Heart left ventricle (tissue), 16 donors: ENCODE data around the gene ARHGAP24. TPM values are rescaled to one million over a fixed set of nuclear protein-coding genes. Genes with fewer than 3 reads are reported as not detected.

ENCODE experiments used
- ATAC-seq, 4 donors: fragments of 200-7000 bp; cut with Tn5 transposase; one replicate each; pipeline ENCODE4 v1.9.1; 2020 to 2022; ENCODE audit warnings: moderate library complexity in 4 of 4, mild to moderate bottlenecking in 3 of 4, moderate number of reproducible peaks in 1 of 4
- DNase-seq, 5 donors: peaks; one replicate each; pipeline ENCODE4 v3.0.0-alpha.2; 2020
- H3K27ac ChIP-seq, 12 donors: fragments of 200-600 bp; sonication (generic) in 4 of 12; one replicate each; pipeline versions ENCODE4 v1.5.0 to v1.8.0; 2016 to 2022; ENCODE audit warnings: mild to moderate bottlenecking in 2 of 12
- H3K27me3 ChIP-seq, 9 donors: fragments of 200-600 bp; sonication (generic) in 2 of 9; one replicate each; pipeline versions ENCODE4 v1.5.1 to v1.8.0; 2016 to 2022; ENCODE audit warnings: mild to moderate bottlenecking in 3 of 9
- H3K36me3 ChIP-seq, 9 donors: fragments of 200-600 bp; sonication (generic) in 2 of 9; one replicate each; pipeline versions ENCODE4 v1.5.0 to v1.8.0; 2018 to 2022; ENCODE audit warnings: mild to moderate bottlenecking in 2 of 9
- H3K4me1 ChIP-seq, 12 donors: fragments of 200-600 bp; sonication (generic) in 4 of 12; one replicate each; pipeline versions ENCODE4 v1.5.0 to v1.8.0; 2016 to 2022; ENCODE audit warnings: mild to moderate bottlenecking in 3 of 12
- H3K4me3 ChIP-seq, 12 donors: fragments of 200-600 bp; sonication (generic) in 4 of 12; one replicate each; pipeline versions ENCODE4 v1.5.0 to v1.8.0; 2017 to 2022; ENCODE audit warnings: mild to moderate bottlenecking in 9 of 12, moderate library complexity in 4 of 12
- H3K9me3 ChIP-seq, 12 donors: fragments of 200-600 bp; sonication (generic) in 4 of 12; one replicate each; pipeline versions ENCODE4 v1.5.0 to v1.8.0; 2016 to 2022; ENCODE audit warnings: mild to moderate bottlenecking in 1 of 12
- CTCF ChIP-seq, 12 donors: fragments of 200-600 bp; sonication (generic) in 4 of 12; IDR thresholded peaks; one replicate each; pipeline versions ENCODE4 v1.5.0 to v1.8.0; 2018 to 2022; ENCODE audit warnings: antibody characterized with exemption in 12 of 12, mild to moderate bottlenecking in 5 of 12
- POLR2A ChIP-seq, 2 donors: fragments of 450-650 bp; IDR thresholded peaks; one replicate each; pipeline ENCODE4 v1.6.1; 2017; ENCODE audit warnings: antibody characterized with exemption in 2 of 2, mild to moderate bottlenecking in 2 of 2, moderate library complexity in 2 of 2
- WGBS, 4 donors: extraction: QIAGEN DNeasy Blood & Tissue Kit in 2 of 4; methylation state at CpG; one replicate each; pipeline versions ENCODE4 v1.1.5 to v1.1.7; 2013 to 2018; 5-methylcytosine and 5-hydroxymethylcytosine counted together
- intact Hi-C, 10 donors: fragments of 100-400 bp; cut with DNase I; formaldehyde crosslinking; loops; one replicate each; pipeline versions ENCODE4 v1.11.1 to v1.14.2; 2022
- polyA plus RNA-seq, 2 donors: library from polyadenylated mRNA; stranded (reverse); fragments of 200-250 nt; gene quantifications; one replicate each; pipeline ENCODE4 v1.2.3, GENCODE V29; 2013
- total RNA-seq, 9 donors: library from RNA; depleted of rRNA in 2 of 9; stranded (reverse); fragments of >200 nt in 2 of 9; fragmentation: NEBNext Ultra II Directional in 3 of 9; extraction: Animal tissue kit (Norgen Biotek cat#: 25700) in 3 of 9; gene quantifications; one replicate each; pipeline versions ENCODE4 v1.1.0 to v1.2.4, GENCODE V29; 2016 to 2023
- donor health status: ischemic (EF 13 %, LVEDD 7.1; RV severe dilation, severe dysfunction).
- donor health status: healthy with polysubstance abuse.
- donor health status: DM: no; HTN: yes; CAD: no.
- donor health status: DM: no; HTN: no; CAD: no.
- donor health status: ischemic (EF 25% LVEDD 6.9; RV normal size, moderate dysfunction).
- donor health status: ischemic (EF 25% LVEDD 5.7; RV mildly dilated, moderate dysfunction).
- donor health status: healthy.
- donor health status: DM: yes; HTN: yes; CAD: no.
- donor health status: ischemic (EF 35%, LVEDD 5.7; RV mildly dilated, moderate dysfunction).
- donor health status: nonischemic (EF 11% LVEDD 7.7; RV severe dilation, severe dysfunction).
- donor health status: DM: yes; HTN: yes; CAD: no.
- donor health status: PGD.
- donor health status: ischemic (EF 29% LVEDD 5.4; RV normal size, mild dysfunction).
- donor health status: nonischemic (EF 23%, LVEDD 6.1; RV moderate dilation, normal function).

The ARHGAP24 gene
- total and polyA plus RNA-seq, 11 donors: 4.5 to 36.9 (median 18.9) TPM

DNA sequence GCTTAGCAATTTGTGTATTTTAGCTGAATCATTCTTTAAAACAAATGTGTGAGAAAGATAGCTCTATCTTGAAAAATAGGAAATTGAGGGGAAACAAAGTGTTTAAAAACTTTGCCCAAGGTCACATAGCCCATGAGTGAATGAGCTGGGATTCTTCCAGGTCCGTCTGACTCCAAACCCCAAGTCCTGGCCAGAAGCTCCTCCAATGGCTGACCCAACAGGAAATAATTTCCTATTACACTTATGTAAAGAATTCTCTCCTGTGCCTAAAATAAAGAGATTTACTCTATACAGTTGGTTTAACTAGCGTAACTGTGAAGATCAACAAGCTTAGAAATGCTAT lies 287.6 kb downstream of the ARHGAP24 start:
- Histone ChIP-seq H3K27ac (peak overlapping the region in 11 of 12 donors; percentile 22 to 61 (median 36)), H3K27me3 (no peaks in the 10 kb centered on the region), H3K36me3 (no peaks in the 10 kb centered on the region), H3K4me3 (peak overlapping the region in 1 of 12 donors; percentile 3), H3K4me1 (peaks cover 0 to 37% (median 20%) of the 10 kb centered on the region in 12 donors), H3K9me3 (no peaks in the 10 kb centered on the region)
- TF ChIP-seq CTCF (IDR thresholded peaks at IDR 0.05) (no peak), POLR2A (IDR thresholded peaks at IDR 0.05) (no peak)
- 30 to 48% (median 34%) methylated on average over 2 of the region's 2 CpGs for WGBS, 4 donors
- intact Hi-C loops: loop anchor here in 2 of 10 donors (5.0 kb wide), 2 partner anchors 205 to 280 kb away; no protein-coding TSS in a partner anchor
- DNase-seq (peak in 1 of 5 donors; percentile 31), ATAC-seq (peak in 2 of 4 donors; percentile 69 to 72)

DNA sequence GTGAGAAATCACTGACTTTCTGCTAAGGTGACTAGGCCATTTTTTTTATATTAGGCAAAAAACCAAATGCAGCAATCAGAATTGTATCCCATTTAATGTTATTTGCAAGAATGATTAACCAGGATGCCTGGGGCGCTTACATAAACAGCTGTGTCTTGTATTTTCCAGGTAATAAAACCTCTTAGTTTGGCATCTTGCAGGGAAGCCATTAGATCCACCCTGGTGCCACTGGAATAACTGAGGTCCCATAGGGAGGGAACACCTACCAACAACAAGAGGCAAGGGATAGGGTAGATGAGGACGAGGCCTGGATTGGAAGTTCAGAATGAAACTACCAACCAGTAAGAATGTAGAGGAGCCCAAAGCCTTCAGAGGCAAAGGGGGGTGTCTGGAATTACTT lies 288.3 kb downstream of the ARHGAP24 start:
- Histone ChIP-seq H3K4me1 (peaks cover 0 to 37% (median 20%) of the 10 kb centered on the region in 12 donors), H3K27me3 (no peaks in the 10 kb centered on the region), H3K4me3 (no peak overlapping the region), H3K36me3 (no peaks in the 10 kb centered on the region), H3K27ac (peak overlapping the region in 5 of 12 donors; percentile 23 to 61 (median 44)), H3K9me3 (no peaks in the 10 kb centered on the region)
- 45 to 49% (median 47%) methylated on average over 2 of the region's 2 CpGs for WGBS, 4 donors
- intact Hi-C loops: loop anchor here in 2 of 10 donors (5.0 kb wide), 2 partner anchors 204 to 279 kb away; no protein-coding TSS in a partner anchor
- DNase-seq: no peak
- no peak for ATAC-seq
- no peak for TF ChIP-seq CTCF (IDR thresholded peaks at IDR 0.05)

- H3K9me3 ChIP-seq: no peaks in the 10 kb centered on the region
- H3K27ac ChIP-seq: no peak overlapping the region
- H3K36me3 ChIP-seq: no peaks in the 10 kb centered on the region
- H3K4me3 ChIP-seq: no peak overlapping the region
- intact Hi-C loops: no loop called here
- DNase-seq: no peak
- WGBS, 4 donors: 99 to 100% (median 100%) methylated on average over 1 of the region's 1 CpG
- H3K27me3 ChIP-seq: no peaks in the 10 kb centered on the region
- H3K4me1 ChIP-seq: peaks cover 0 to 8% (median 5%) of the 10 kb centered on the region in 12 donors
- no peak for ATAC-seq
- TF ChIP-seq CTCF (IDR thresholded peaks at IDR 0.05): no peak
These were observed 292.7 kb downstream of the ARHGAP24 start for GRCh38 chr4:85767649-85768048.

DNA sequence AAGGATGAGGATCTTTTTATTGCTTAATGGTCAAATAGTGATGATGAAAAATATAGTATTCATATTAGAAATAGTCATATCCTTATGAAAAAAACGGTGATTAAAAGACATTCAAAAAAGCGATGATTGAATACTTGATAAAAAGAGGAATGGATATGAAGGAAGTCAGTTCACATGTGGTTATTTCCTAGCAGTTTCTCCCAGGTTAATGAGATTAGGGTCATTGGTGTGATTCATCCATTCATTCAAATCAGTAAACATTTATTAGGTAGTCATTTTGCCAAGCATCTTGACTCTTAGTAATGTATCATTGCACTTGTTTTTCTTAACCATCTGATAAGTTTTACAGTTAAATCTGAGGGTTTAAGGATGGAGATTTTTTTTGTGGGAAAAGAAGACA lies 294.1 kb downstream of the ARHGAP24 start:
- TF ChIP-seq POLR2A (IDR thresholded peaks at IDR 0.05): no peak
- no peak for TF ChIP-seq CTCF (IDR thresholded peaks at IDR 0.05)
- Histone ChIP-seq H3K27ac (no peak overlapping the region), H3K4me3 (no peak overlapping the region), H3K4me1 (peaks cover 0 to 2% (median 0%) of the 10 kb centered on the region in 12 donors), H3K27me3 (no peaks in the 10 kb centered on the region), H3K9me3 (no peaks in the 10 kb centered on the region), H3K36me3 (no peaks in the 10 kb centered on the region)
- 88 to 96% (median 93%) methylated on average over 2 of the region's 2 CpGs for WGBS, 4 donors
- no peak for ATAC-seq
- no peak for DNase-seq
- intact Hi-C loops: no loop called here
